HL-60 (cell line): ENCODE results near the gene SLC6A8.

Source experiments
- DNase-seq, 2 experiments: peaks; one replicate each; pipeline ENCODE4 v3.0.0-alpha.2; 2010 to 2020; ENCODE audit warnings: low read depth in 1 of 2, low spot score in 1 of 2
- H3K27ac ChIP-seq: fragments of 250-450 bp; sonication (Bioruptor Pico); replicated peaks from 2 replicates; pipeline ENCODE4 v1.5.1; 2020; ENCODE audit warnings: mild to moderate bottlenecking, moderate library complexity
- H3K27me3 ChIP-seq: fragments of 250-450 bp; sonication (Bioruptor Pico); 2 replicates; pipeline ENCODE4 v1.5.1; 2021; ENCODE audit warnings: mild to moderate bottlenecking, moderate library complexity; ENCODE audit not compliant: insufficient read depth, poor library complexity, severe bottlenecking
- H3K4me3 ChIP-seq: replicated peaks from 2 replicates; pipeline ENCODE4 v1.5.1; 2011; ENCODE audit warnings: mild to moderate bottlenecking, control low read depth, low read length; ENCODE audit not compliant: insufficient read depth
- CTCF ChIP-seq: IDR thresholded peaks from one replicate; pipeline ENCODE4 v1.5.1; 2011; ENCODE audit warnings: low read length, control low read depth, inconsistent platforms; ENCODE audit not compliant: insufficient read depth
- GABPA ChIP-seq: IDR thresholded peaks from 2 replicates; pipeline ENCODE4 v1.6.1; 2012; ENCODE audit warnings: low read depth
- POLR2AphosphoS5 ChIP-seq: IDR thresholded peaks from 2 replicates; pipeline ENCODE4 v1.6.1; 2012; ENCODE audit warnings: low read depth
- SPI1 ChIP-seq: IDR thresholded peaks from 2 replicates; pipeline ENCODE4 v1.6.1; 2012; ENCODE audit warnings: low read depth, mild to moderate bottlenecking, borderline replicate concordance
- TF ChIP-seq, protein P1 (sequence below): IDR thresholded peaks from 2 replicates; pipeline ENCODE4 v1.6.1; 2012; ENCODE audit warnings: low read depth; ENCODE audit not compliant: insufficient replicate concordance

The SLC6A8 gene

DNA sequence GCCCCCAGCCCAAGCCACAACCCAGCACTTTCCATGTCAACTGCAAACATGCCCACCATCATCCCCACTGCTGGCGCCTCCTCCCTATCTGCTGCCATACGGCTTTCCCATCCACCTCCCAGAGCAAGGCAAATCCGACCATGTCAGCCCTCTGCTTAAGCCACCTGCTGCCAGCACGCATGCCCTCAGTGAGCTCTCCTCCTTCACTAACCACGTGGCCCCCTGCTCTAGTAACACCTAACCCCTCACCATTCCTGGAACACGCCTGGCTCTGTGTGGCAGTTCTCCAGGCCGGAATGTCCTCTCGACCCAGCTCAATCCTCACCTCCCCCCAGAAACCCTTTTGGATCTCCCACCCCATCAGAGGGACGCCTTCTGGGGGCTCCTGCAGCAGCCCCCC is 19.1 kb downstream of the SLC6A8 start:
- TF ChIP-seq, protein P1, sequence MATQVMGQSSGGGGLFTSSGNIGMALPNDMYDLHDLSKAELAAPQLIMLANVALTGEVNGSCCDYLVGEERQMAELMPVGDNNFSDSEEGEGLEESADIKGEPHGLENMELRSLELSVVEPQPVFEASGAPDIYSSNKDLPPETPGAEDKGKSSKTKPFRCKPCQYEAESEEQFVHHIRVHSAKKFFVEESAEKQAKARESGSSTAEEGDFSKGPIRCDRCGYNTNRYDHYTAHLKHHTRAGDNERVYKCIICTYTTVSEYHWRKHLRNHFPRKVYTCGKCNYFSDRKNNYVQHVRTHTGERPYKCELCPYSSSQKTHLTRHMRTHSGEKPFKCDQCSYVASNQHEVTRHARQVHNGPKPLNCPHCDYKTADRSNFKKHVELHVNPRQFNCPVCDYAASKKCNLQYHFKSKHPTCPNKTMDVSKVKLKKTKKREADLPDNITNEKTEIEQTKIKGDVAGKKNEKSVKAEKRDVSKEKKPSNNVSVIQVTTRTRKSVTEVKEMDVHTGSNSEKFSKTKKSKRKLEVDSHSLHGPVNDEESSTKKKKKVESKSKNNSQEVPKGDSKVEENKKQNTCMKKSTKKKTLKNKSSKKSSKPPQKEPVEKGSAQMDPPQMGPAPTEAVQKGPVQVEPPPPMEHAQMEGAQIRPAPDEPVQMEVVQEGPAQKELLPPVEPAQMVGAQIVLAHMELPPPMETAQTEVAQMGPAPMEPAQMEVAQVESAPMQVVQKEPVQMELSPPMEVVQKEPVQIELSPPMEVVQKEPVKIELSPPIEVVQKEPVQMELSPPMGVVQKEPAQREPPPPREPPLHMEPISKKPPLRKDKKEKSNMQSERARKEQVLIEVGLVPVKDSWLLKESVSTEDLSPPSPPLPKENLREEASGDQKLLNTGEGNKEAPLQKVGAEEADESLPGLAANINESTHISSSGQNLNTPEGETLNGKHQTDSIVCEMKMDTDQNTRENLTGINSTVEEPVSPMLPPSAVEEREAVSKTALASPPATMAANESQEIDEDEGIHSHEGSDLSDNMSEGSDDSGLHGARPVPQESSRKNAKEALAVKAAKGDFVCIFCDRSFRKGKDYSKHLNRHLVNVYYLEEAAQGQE = no peak
- no peak for TF ChIP-seq CTCF
- no peak for TF ChIP-seq GABPA
- no peak for TF ChIP-seq POLR2AphosphoS5
- TF ChIP-seq SPI1 = no peak
- Histone ChIP-seq H3K4me3 (no peak overlapping the region), H3K27me3 (no peaks in the 10 kb centered on the region), H3K27ac (no peak overlapping the region)
- no peak for DNase-seq

GRCh38 chrX:153707406-153707805 is 19.7 kb downstream of the SLC6A8 start:
- Histone ChIP-seq H3K4me3 (no peak overlapping the region), H3K27ac (no peak overlapping the region), H3K27me3 (no peaks in the 10 kb centered on the region)
- no peak for DNase-seq
- TF ChIP-seq, protein P1 = no peak
- no peak for TF ChIP-seq CTCF
- no peak for TF ChIP-seq GABPA
- no peak for TF ChIP-seq SPI1
- TF ChIP-seq POLR2AphosphoS5 = no peak

DNA sequence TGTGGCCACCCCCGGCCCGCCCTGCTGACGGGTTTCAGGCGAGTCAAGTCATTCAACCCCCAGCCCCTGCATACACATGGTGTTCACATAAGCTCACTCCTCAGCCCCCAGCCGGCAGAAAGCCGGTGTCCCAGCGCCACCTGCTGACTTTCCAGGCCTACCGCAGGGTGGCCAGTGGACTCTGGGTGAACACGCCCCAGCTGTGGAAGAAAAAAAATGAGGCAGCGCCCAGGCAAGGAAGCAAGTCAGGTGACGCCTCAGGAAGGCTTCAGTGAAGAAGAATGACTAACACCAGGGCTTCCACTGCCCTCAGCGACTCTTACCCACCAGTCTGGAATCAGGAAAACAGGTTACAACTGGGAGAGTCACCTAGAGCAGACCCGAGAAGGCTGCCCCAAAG is 20.7 kb downstream of the SLC6A8 start:
- TF ChIP-seq CTCF (peak; percentile 17), POLR2AphosphoS5 (no peak), SPI1 (no peak)
- no peaks in the 10 kb centered on the region for H3K27me3 ChIP-seq
- H3K27ac ChIP-seq = no peak overlapping the region
- peak; percentile 12 to 81 for DNase-seq
- H3K4me3 ChIP-seq = no peak overlapping the region

- H3K4me3 ChIP-seq = no peak overlapping the region
- no peaks in the 10 kb centered on the region for H3K27me3 ChIP-seq
- no peak overlapping the region for H3K27ac ChIP-seq
- TF ChIP-seq GABPA = no peak
- DNase-seq = no peak
Observed at GRCh38 chrX:153709726-153710674, 22.3 kb downstream of the SLC6A8 start.
